Measurements from ENCODE around the gene AQP10.
"Not testable (repeated sequence)": the region's sequence is repeated elsewhere in the genome, so short reads cannot be mapped to it uniquely, and the experiment has no call there.

Gene AQP10

DNA sequence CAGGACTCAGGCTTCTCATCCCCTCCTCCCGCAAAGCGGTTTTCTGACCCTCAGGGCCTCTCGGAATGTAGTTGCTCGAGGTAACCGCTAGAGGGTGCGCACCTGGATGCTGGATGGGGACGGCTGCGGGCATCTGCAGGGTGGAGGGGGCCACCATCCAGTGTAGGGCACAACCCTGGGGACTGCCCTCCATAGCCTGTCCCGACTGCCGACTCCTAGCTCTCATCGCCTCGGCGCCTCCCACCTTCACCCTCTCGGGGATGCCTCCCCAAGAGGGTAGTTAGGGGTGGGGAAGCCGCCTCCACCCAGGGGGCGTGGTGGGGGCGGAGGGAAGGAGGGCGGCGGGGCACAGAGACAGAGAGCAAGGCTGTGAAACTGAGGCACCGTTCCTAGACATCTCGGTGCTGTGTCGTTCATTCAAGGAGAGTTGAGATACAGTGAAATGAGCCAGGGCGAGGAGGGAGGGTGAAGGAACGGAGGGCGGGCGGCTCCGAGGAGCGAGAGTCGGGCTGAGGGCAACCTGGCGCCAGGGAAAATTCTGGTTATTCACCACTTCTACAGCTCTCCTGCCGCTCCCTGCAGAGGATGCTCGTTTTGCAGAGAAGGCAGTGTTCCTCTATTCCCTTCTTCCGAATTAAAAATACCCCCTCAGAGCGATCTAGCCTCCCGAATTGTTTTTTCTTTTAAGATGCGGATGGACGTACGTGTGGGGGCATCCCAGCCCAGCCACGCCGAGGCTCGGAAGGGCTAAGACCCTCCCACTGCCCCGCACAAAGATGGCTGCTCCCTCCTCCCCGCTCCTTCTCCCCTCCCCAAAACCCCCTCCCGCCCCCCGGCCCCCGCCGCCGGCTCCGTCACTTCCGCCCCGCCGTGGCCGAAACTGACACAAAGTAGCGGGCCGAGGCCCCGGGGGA, 4.0 kb downstream of the AQP10 start, which contains the start of gene ATP8B2:
TSS of gene ATP8B2 (plus strand) at position 857 of the 914 bp plus-strand sequence. CDS start 2,617 bp downstream, outside the sequence.
- DNase-seq = peak; percentile 88

DNA sequence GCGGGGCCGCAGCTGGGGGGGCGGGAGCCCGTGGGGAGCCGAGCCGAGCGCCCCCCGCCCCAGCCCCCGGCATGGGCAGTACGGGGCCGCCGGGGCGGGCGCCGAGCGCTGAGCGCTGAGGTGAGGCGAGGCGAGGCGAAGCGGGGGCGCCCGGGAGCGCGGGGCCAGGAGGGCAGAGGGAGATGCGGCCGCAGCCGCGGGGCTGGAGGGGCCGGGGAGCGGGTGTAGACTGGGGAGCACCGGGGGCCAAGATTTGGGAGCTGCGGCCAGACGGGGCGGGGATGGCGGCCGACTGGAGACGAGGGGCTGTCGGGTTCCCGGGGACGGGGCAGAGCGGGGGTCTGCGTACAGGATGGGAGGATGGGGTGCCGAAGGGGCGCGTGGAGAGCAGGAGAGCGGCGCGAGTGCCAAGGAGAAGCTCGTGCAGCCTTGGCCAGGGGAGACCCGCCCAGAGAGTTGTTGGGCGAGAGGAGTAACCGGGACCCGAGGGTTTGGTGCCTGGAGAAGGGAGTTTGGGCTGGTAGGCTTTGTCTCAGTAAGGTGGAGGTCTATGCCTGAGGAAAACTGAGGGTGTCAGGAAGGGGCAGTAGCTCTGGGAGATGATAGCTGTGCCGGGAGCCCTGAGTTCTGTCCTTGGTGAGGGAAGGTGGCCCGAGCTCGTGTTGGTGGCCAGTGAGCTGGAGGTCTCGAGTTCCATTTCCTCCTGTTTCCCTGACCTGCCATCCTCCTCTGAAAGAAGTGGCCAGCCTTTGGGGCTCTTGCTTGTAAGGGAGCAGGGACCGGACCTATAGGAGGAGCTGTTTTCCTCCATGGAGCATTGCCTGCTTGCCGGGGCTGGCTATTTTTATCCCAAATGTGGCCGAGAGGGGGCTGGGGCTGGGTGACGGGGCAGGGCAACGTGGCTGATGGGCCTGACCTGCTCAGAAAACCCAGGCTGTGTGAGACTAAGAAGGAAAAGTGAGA, 5.0 kb downstream of the AQP10 start:
- DNase-seq = peak; percentile 56

DNA sequence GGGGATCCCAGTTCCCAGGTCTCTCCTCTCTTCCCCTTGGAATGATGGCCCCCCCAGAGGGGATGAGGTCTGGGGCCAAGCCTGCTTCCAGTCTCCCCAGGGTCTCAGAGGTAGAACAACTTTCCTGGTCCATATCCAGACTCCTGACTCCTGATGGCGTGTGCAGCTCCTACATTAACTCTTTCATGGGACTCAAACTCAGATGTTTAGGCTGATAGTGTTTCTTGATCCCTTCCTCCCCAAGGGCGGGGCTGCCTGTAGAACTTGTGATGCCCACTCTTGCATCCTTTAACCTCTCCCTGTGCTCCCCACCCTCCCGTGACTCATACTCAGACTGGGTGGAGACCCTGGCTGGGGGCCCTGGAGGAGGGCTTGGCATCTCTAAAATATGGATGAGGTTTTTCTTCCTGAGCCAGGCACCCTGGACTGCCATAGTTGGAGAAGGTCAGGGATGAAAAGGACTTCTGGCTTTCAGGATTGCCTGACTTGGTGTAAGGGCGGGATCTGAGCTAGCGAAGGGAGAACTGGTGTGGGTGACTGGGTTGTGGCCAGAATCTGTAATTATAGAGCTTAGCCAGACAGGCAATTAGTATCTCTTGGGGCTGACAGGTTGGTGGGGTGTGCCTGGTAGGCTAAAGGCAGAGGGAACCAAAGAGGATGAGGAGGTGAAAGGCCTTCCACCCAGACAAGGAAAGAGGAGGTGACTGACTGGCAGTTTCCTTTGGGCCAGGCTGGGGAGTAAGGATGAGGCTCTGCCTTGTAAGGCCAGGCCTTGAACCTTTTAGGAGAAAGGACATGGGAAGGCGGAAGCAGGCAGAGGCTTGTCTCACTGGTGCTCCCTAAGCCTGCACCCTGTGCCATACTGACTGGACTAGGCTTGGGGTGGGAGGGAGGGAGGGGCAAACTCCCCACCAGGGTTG, 5.9 kb downstream of the AQP10 start:
- DNase-seq = peak; percentile 23

DNA sequence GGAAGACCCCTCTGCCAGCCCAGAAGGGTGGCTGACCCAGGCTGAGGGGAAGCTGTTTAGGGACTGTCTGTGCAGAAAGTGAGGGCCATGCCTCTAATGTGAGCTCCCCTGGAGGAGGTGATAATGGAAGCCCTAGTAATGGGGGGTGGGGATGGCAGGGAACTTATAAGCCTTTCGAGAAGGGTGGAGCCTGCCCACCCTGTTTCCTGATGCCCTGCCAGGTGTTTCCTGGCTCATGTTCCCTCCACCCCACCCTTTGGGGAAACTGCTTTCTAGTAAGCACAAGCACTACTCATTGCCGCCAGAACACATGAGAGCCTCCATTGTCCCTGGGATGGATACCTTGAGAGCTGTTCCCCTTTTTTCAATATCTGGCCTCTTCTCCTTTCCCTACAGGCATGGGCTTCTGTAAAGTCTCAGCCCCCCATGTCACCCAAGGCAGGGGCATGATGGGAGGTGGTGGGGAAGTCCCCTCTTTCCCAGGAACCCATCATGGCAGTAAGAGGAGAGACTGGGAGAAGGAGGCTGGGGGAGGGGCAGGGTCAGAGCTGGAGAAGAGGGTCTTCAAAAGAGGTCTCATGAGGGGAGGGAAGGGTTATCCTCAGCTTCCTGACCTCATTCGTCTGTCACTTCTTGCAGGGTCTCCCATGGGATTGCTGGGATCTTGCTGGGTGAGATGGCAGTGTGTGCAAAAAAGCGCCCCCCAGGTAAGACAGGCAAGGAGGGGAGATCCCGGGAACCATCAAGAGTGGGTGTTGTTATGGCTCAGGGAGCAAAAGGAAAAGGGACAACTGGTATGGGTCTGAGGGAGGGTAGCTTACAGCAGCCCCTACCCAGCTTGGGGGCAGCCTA, 6.8 kb downstream of the AQP10 start:
- DNase-seq = peak; percentile 66

DNA sequence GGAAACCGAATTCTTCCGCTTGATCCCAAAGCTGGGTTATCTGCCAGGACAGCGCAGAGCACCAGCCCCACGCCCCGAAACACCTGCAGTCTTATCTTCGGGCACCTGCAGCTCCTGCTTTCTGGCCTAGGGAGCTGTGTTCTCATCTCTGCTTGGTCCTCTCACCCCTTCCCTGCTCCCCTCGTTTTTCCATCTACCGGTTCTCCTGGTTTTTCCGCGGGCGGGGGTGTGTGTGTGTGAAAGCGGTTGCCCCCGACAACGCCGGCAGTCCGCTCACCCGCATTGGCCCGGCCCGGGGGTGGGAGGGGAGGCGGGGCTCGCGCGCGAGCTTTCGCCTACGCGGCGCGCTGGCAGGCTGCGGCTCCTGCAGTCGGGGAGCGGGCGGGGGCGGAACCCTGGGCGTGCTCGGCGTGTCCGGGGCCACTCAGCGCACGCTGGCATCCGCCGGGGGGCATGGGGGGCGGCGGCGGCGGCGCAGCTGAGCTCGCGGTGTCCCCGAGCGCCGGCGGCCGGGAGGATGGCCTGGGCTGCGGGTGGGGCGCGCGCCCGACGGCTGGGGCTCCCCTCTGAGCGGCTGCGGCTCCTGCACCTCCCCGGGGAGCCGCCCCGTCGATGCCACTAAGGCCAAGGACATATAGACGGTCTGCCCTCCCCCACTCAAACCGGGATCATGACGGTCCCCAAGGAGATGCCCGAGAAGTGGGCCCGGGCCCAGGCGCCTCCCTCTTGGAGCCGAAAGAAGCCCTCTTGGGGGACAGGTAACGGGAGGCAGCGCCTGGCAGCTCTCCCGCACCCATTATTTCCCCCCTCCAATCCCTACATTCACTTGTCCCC, 7.6 kb downstream of the AQP10 start:
- DNase-seq = peak; percentile 91

DNA sequence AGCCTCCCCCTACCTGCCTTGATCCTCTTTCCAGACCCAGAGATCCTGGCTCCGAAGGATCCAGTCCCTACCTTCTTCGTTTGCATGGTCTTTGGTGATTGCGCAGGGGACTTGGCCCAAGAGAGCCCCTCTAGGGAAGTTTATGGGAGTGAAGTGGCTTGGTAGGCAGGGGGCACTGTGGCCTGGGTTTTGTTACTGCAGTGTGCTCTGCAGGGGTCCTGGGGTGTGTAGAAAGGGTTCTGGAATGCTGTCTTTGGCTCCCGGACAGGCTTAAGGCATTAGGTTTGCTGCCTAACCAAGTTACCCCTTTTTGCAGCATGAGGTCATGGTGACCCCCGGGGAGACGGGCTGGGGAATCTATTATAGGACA, 8.2 kb downstream of the AQP10 start:
- DNase-seq = no peak

DNA sequence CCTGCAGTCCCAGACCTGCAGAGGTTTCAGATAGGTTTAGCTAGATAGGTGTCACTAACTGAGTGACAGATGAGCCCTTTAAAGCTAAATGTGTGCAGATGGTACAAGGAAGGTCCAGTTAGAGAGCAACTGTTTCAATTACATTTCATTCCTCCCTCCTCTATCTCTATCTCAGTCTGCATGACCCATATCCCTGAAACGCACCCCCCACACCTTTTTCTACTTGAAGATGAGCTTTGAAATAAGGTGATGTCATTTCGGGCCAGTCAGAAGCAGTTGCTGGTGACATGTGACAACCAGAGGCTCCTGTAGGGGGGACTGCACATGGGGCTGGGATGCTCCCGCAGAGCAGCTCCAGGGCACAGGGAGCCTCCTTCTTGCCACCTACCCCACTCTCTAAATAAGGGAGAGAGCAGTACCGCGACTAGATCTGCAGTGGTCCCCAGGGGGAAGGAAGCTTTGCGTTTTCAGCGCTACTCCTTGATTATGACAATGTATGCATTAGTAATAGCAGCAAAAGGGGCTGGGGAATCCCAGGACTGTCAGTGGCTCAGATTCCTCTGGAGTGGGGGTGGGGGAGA, 8.7 kb downstream of the AQP10 start:
- peak; percentile 53 for DNase-seq

DNA sequence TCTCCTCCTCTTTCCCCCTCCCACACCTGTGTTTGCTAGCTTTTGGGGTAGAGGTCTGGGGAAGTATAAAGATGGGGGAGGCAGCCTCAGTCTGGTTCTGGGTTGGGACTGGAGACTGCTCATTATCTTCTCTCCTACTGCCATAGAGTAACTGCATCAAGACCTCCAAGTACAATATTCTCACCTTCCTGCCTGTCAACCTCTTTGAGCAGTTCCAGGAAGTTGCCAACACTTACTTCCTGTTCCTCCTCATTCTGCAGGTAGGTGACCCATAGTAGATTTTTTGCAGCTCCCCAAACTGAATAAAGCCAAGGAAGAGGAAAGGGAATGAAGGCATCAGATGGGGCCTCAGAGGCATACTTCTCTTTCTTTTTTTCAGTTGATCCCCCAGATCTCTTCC, 9.8 kb downstream of the AQP10 start:
- DNase-seq = peak; percentile 13

DNA sequence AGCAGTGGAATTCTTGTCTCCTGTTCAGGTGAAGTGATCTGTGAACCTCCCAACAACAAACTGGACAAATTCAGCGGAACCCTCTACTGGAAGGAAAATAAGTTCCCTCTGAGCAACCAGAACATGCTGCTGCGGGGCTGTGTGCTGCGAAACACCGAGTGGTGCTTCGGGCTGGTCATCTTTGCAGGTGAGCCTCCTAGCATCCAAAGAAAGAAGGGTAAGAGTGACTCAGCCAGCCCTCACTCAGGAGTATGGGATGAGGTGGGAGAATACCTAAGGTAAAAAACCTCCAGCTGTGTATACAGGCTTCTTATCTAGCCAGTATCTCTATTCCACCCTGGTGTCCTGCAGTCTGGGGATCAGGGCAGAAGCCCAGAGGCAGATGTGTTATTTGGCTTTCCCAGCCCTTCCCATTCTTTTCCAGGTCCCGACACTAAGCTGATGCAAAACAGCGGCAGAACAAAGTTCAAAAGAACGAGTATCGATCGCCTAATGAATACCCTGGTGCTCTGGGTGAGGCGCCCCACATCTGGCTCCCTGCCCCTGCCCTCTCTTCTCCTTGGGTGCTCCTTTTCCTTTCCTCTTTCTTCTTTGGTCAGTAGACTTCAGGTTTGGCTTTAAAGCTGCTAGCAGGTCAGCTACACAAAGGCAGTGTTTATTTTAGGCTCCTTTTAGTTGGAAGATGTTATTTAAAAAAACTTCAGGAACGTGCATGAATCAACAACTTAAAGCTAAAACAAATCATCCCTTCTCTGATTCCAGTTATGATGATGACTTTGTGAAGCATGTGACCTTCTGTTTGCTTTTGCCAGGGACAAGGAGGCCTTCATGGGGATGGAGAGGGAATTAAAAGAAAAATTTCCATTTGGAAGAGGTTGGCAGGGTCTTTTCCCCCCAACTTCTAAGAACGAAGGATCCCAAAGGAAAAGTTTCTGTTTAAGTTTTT, 13.5 kb downstream of the AQP10 start:
- no peak for DNase-seq

DNA sequence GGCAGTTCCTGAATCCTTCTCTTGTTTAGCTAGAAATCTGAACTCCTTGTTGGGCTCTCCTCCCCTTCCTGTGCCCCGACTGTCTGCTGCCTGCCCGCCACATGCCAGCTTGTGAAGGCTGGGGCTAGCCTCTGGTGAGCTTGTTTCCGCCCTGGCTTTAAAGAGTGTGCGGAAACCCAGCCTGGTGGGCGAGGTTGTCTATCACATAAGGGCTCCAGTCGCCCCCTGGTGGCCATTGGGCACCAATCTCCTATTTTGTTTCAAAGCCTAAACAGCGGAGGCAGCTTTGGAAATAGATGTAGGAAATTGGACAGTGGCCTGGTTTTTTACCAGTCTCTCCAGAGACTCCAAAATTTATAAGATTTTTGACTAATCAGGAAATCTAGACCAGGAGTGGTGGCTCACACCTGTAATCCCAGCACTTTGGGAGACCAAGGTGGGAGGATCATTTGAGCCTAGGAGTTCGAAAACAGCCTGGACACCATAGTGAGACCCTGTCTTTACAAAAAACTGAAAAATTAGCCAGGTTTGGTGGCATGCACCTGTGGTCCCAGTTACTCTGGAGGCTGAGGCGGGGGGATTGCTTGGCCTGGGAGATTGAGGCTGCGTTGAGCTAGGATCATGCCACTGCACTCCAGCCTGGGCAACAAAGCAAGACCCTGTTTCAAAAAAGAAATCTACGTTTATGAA, 14.3 kb downstream of the AQP10 start:
- peak; percentile 91 for DNase-seq

DNA sequence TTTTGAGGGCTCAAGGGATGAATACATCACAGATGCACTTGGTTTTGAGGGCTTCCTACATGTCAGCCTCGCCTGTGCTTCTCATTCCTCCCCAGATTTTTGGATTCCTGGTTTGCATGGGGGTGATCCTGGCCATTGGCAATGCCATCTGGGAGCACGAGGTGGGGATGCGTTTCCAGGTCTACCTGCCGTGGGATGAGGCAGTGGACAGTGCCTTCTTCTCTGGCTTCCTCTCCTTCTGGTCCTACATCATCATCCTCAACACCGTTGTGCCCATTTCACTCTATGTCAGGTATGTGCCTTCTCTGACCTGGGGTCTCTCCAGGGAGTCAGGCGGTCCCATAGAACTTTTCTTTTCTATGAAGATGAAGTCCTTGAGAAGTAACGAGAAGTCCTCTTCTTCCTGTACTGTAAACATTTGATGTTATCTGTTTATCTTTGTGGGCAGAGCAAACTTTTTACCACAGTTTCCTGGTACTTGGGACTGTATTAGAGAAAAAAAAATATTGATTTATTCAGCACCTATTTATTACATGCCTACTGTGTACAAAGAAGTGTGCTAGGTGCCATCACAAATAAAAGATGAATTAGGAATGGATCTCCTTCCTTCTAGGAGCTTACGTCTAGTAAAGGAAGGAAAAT, 16.5 kb downstream of the AQP10 start:
- peak; percentile 54 for DNase-seq

DNA sequence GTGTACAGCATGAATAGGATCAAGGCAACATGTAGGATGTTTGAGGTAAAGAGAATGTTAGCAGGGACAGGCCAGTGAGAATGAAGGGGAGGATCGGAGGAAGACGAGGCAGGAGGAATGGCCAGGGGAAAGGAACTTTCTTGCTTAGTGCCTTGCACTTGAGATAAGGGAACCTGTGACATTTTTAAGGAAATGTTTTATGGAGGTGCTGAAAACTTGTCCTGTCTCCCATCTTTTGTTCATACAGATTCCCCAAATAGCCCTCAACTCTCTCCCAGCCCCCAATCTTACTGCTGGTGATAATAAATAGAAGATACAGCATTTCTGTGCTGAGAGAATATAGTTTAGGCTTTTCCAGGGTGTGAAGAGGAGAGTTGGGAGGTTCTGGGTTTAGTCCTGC, 18.0 kb downstream of the AQP10 start:
- DNase-seq = no peak

DNA sequence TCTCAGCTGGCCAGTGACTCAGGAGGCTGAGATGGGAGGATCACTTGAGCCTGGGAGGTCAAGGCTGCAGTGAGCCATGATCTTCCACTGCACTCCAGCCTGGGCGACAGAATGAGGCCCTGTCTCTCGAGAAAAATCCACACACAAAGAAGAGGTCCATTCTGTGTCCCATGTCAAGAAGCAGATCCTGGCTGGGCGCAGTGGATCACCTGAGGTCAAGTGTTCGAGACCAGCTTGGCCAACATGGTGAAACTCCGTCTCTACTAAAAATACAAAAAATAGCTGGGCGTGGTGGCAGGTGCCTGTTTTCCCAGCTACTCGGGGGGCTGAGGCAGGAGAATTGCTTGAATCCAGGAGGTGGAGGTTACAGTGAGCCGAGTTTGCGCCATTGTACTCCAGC, 20.5 kb downstream of the AQP10 start:
- not testable (repeated sequence) for DNase-seq

DNA sequence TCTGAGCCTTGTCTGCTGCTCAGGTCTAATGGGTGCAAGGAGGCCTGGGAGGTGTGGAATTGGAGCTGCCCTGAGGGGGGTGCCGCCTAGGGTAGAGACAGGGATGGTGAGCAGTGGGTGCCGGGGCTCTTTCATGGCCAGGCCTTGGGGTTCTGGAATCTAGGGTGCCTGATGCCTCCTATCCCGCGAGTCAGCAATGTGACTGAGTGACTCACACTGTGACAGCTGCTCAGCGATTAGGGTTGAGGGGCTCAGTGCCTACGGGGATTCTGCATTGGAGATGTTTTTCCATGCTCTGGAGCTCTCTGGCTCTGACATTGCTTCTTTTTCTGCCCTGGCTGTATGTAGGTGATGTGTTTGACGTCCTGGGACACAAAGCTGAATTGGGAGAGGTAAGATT, 21.2 kb downstream of the AQP10 start:
- no peak for DNase-seq

DNA sequence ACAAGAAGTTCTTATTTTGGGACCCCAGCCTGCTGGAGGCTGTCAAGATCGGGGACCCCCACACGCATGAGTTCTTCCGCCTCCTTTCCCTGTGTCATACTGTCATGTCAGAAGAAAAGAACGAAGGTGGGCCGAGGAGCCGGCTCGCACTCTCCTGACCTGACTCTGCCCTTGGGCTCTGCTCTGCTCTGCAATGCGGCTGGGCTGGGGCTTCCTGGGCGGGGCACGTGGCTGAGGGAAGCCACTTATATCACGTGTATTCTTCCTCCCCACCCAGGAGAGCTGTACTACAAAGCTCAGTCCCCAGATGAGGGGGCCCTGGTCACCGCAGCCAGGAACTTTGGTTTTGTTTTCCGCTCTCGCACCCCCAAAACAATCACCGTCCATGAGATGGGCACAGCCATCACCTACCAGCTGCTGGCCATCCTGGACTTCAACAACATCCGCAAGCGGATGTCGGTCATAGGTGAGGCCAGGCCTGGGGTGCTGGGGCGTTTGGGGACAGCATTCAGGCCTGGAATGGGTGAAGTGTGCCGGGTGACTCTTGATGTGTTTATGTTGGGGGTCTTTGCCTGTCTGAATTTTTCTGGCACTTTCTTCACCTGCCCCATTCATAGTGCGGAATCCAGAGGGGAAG, 22.1 kb downstream of the AQP10 start:
- peak; percentile 82 for DNase-seq

DNA sequence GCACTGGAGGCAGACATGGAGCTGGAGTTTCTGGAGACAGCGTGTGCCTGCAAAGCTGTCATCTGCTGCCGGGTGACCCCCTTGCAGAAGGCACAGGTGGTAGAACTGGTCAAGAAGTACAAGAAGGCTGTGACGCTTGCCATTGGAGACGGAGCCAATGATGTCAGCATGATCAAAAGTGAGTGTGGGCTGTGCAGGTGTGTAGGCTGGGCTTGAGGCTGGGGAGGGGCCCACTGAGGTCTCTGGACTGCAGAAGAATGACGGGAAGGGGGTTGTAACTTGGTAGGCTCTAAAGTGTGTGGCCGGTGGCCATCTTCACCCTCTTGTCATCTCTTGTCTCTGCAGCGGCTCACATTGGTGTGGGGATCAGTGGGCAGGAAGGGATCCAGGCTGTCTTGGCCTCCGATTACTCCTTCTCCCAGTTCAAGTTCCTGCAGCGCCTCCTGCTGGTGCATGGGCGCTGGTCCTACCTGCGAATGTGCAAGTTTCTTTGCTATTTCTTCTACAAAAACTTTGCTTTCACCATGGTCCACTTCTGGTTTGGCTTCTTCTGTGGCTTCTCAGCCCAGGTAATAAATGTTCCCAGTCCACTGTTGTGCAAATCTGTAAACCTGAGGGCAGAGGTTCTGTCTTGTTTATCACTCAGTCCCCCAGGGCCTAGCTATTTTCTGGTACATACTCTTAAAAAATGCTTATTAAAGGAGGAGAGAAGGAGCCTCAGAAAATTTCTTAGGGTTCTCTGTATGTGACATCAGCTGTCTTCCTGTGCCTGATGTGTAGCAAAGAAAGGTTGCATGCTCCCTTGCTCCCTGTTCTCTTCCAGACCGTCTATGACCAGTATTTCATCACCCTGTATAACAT, 24.3 kb downstream of the AQP10 start:
- DNase-seq = peak; percentile 83
